Activated CD4-positive, alpha-beta memory T cell treated with anti-CD3 and anti-CD28 coated beads for 36 hours (primary cell): Measurements from ENCODE around the gene ZNF653. TPM values are rescaled to one million over a fixed set of nuclear protein-coding genes. Genes with fewer than 3 reads are reported as not detected.

Source experiments
- CTCF ChIA-PET: fragments of 350-600 bp; sonication (Branson Sonifier 250); formaldehyde crosslinking; loops from one replicate; lab custom pipeline; 2021; ENCODE audit warnings: antibody characterized with exemption, inconsistent platforms; lab: Charles Lee
- POLR2A ChIA-PET: fragments of 350-600 bp; sonication (Branson Sonifier 250); formaldehyde crosslinking; loops from one replicate; lab custom pipeline; 2021; ENCODE audit warnings: antibody characterized with exemption; lab: Charles Lee
- DNase-seq: peaks from one replicate; pipeline ENCODE4 v3.0.0-alpha.2; 2020
- H3K27ac Mint-ChIP-seq: one replicate; pipeline ENCODE4 v1.8.0; 2021; ENCODE audit warnings: mixed read lengths
- H3K27me3 Mint-ChIP-seq: one replicate; pipeline ENCODE4 v1.8.0; 2021; ENCODE audit warnings: mixed read lengths
- H3K36me3 Mint-ChIP-seq: one replicate; pipeline ENCODE4 v1.8.0; 2021; ENCODE audit warnings: mixed read lengths
- H3K4me1 Mint-ChIP-seq: one replicate; pipeline ENCODE4 v1.8.0; 2021; ENCODE audit warnings: low read depth, mixed read lengths
- H3K4me3 Mint-ChIP-seq: one replicate; pipeline ENCODE4 v1.8.0; 2021; ENCODE audit warnings: mild to moderate bottlenecking, mixed read lengths
- H3K9me3 Mint-ChIP-seq: one replicate; pipeline ENCODE4 v1.8.0; 2021; ENCODE audit warnings: mixed read lengths
- intact Hi-C: fragments of 100-400 bp; cut with micrococcal nuclease; formaldehyde crosslinking; loops from one replicate; pipeline ENCODE4 v1.15.1; 2023
- total RNA-seq, 2 experiments: library from RNA; stranded (reverse); gene quantifications; one replicate each; pipeline ENCODE4 v1.2.3, GENCODE V29; 2021

The ZNF653 gene, protein sequence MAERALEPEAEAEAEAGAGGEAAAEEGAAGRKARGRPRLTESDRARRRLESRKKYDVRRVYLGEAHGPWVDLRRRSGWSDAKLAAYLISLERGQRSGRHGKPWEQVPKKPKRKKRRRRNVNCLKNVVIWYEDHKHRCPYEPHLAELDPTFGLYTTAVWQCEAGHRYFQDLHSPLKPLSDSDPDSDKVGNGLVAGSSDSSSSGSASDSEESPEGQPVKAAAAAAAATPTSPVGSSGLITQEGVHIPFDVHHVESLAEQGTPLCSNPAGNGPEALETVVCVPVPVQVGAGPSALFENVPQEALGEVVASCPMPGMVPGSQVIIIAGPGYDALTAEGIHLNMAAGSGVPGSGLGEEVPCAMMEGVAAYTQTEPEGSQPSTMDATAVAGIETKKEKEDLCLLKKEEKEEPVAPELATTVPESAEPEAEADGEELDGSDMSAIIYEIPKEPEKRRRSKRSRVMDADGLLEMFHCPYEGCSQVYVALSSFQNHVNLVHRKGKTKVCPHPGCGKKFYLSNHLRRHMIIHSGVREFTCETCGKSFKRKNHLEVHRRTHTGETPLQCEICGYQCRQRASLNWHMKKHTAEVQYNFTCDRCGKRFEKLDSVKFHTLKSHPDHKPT
- total RNA-seq: 10 to 100 TPM in 1 of 2 experiments, 1 to 10 TPM in 1; 8.4 to 10.3 TPM

- Mint-ChIP-seq H3K9me3 (no peaks in the 10 kb centered on the region), H3K4me1 (peaks cover 14% of the 10 kb centered on the region), H3K4me3 (peak within 1 kb of the TSS; percentile 83), H3K27ac (peak within 1 kb of the TSS; percentile 90), H3K36me3 (peaks cover 2% of the 10 kb centered on the region), H3K27me3 (no peaks in the 10 kb centered on the region)
- intact Hi-C loops: loop anchor here (1.0 kb wide), 3 partner anchors 24 to 130 kb away; partner anchors contain the start of genes ECSIT and ELOF1
- ChIA-PET CTCF (interaction anchor here (0.6 to 1.7 kb wide), 2 partner anchors 31 to 83 kb away, joined by 4 to 7 read pairs; no protein-coding TSS in a partner anchor), POLR2A (interaction anchor here (0.5 to 1.0 kb wide), 2 partner anchors 128 to 131 kb away, joined by 3 read pairs; partner anchors contain the start of gene SWSAP1)
- peak; percentile 97 for DNase-seq
Measured at GRCh38 chr19:11505504-11506100, at the start of gene ZNF653. Gene ZNF653, minus strand, starts transcription at chr19:11505839. Its CDS starts 53 bp downstream, at chr19:11505786.

DNA sequence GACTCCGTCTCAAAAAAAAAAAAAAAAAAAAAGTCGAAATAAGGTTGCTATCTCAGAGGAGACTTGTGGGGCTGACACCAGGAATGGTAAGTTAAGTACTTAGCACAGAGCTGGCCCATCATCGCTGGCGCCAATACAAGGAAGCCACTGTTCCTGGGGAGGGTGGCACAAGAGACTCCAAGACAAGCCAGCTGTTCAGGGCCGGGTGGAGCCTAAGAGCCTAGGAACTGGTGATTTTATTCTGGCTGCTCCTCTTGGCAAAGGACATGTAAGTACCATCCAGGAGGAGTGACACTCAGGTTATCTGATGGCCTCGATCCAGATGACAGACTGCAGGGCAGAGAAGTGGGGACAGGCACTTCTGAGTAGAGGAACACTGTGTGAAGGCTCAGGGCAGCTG is 49.6 kb upstream of the ZNF653 start:
- ChIA-PET CTCF (interaction anchor here (1.9 kb wide), 1 partner anchor 19 kb away, joined by 7 read pairs; no protein-coding TSS in a partner anchor), POLR2A (no interaction called here)
- intact Hi-C loops: no loop called here
- Mint-ChIP-seq H3K4me3 (no peak overlapping the region), H3K27ac (no peak overlapping the region), H3K4me1 (peaks cover 34% of the 10 kb centered on the region), H3K9me3 (no peaks in the 10 kb centered on the region), H3K27me3 (no peaks in the 10 kb centered on the region), H3K36me3 (peaks cover 17% of the 10 kb centered on the region)
- no peak for DNase-seq

DNA sequence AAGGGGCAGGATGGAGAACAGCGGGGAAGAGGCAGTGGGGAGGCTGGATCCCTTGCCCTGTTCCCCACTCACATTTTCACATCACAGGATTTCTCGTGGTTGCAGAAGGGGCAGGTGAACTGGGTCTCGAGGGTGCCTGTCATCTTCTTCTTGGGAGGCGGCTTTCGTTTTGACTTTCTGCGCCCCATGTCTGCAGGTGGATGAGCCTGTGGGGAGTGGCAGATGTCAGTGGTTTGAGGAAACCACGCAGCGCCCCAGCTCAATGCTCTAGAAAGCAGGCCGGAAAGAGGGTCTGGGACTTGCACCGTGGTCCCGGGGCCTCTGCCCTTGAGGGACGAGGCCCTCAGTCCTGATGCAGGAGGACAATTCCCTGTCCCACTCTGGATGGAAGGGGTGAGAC is 48.5 kb upstream of the ZNF653 start:
- no peak overlapping the region for H3K27ac Mint-ChIP-seq
- no peaks in the 10 kb centered on the region for H3K9me3 Mint-ChIP-seq
- intact Hi-C loops: no loop called here
- ChIA-PET CTCF (interaction anchor here (1.9 kb wide), 1 partner anchor 18 kb away, joined by 7 read pairs; no protein-coding TSS in a partner anchor), POLR2A (no interaction called here)
- H3K4me1 Mint-ChIP-seq: peaks cover 28% of the 10 kb centered on the region
- H3K4me3 Mint-ChIP-seq: no peak overlapping the region
- H3K27me3 Mint-ChIP-seq: no peaks in the 10 kb centered on the region
- no peak for DNase-seq
- peaks cover 17% of the 10 kb centered on the region for H3K36me3 Mint-ChIP-seq

- peaks cover 17% of the 10 kb centered on the region for H3K36me3 Mint-ChIP-seq
- CTCF ChIA-PET: interaction anchor here (1.2 to 1.6 kb wide), 2 partner anchors 11 to 17 kb away, joined by 3 to 4 read pairs; no protein-coding TSS in a partner anchor
- DNase-seq: no peak
- no peak overlapping the region for H3K4me3 Mint-ChIP-seq
- H3K4me1 Mint-ChIP-seq: peaks cover 24% of the 10 kb centered on the region
- intact Hi-C loops: no loop called here
- no peaks in the 10 kb centered on the region for H3K9me3 Mint-ChIP-seq
- H3K27me3 Mint-ChIP-seq: no peaks in the 10 kb centered on the region
- H3K27ac Mint-ChIP-seq: no peak overlapping the region
- POLR2A ChIA-PET: interaction anchor here (0.9 kb wide), 1 partner anchor 16 kb away, joined by 3 read pairs; no protein-coding TSS in a partner anchor
Measured at GRCh38 chr19:11552666-11553372, 47.2 kb upstream of the ZNF653 start.

GRCh38 chr19:11551603-11552235 is 46.1 kb upstream of the ZNF653 start:
- intact Hi-C loops: no loop called here
- Mint-ChIP-seq H3K4me3 (no peak overlapping the region), H3K36me3 (peaks cover 14% of the 10 kb centered on the region), H3K27ac (no peak overlapping the region), H3K9me3 (no peaks in the 10 kb centered on the region), H3K4me1 (peaks cover 16% of the 10 kb centered on the region), H3K27me3 (no peaks in the 10 kb centered on the region)
- ChIA-PET POLR2A (interaction anchor here (0.9 kb wide), 1 partner anchor 15 kb away, joined by 3 read pairs; no protein-coding TSS in a partner anchor), CTCF (interaction anchor here (1.2 to 1.6 kb wide), 2 partner anchors 12 to 18 kb away, joined by 3 to 4 read pairs; no protein-coding TSS in a partner anchor)
- peak; percentile 26 for DNase-seq

DNA sequence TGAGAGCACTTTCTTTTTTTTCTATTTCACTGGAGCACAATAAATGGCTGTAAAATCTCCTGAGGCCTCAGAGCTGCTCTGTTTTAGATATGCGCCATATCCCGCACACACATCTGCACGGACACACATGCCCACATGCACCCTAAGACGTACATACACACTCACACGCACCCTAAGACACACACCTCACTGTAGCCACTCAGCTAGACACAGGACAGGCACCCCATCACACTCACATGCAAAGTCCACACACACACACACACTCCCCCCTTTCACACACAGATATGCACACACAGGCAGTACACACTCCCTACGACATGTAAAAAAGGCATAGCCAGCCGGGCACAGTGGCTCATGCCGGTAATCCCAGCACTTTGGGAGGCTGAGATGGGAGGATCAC is 44.6 kb upstream of the ZNF653 start:
- POLR2A ChIA-PET: no interaction called here
- no peaks in the 10 kb centered on the region for H3K27me3 Mint-ChIP-seq
- DNase-seq: no peak
- intact Hi-C loops: no loop called here
- no peak overlapping the region for H3K4me3 Mint-ChIP-seq
- CTCF ChIA-PET: no interaction called here
- H3K4me1 Mint-ChIP-seq: peaks cover 7% of the 10 kb centered on the region
- no peaks in the 10 kb centered on the region for H3K9me3 Mint-ChIP-seq
- no peak overlapping the region for H3K27ac Mint-ChIP-seq
- peaks cover 8% of the 10 kb centered on the region for H3K36me3 Mint-ChIP-seq

DNA sequence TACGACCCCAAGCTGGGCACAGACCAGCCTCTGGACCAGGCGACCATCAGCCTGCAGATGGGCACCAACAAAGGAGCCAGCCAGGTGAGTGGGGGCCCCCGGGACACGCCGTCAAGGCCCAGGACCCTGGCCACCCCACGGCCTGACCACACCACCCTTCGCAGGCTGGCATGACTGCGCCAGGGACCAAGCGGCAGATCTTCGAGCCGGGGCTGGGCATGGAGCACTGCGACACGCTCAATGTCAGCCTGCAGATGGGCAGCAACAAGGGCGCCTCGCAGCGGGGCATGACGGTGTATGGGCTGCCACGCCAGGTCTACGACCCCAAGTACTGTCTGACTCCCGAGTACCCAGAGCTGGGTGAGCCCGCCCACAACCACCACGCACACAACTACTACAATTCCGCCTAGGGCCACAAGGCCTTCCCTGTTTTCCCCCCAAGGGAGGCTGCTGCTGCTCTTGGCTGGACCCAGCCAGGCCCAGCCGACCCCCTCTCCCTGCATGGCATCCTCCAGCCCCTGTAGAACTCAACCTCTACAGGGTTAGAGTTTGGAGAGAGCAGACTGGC is 43.8 kb upstream of the ZNF653 start:
- Mint-ChIP-seq H3K36me3 (peaks cover 8% of the 10 kb centered on the region), H3K4me1 (peaks cover 6% of the 10 kb centered on the region), H3K27me3 (peaks cover 2% of the 10 kb centered on the region), H3K27ac (no peak overlapping the region), H3K9me3 (no peaks in the 10 kb centered on the region), H3K4me3 (no peak overlapping the region)
- ChIA-PET POLR2A (interaction anchor here (0.9 kb wide), 1 partner anchor 21 kb away, joined by 3 read pairs; the partner anchor contains the start of gene ECSIT), CTCF (no interaction called here)
- intact Hi-C loops: no loop called here
- no peak for DNase-seq

DNA sequence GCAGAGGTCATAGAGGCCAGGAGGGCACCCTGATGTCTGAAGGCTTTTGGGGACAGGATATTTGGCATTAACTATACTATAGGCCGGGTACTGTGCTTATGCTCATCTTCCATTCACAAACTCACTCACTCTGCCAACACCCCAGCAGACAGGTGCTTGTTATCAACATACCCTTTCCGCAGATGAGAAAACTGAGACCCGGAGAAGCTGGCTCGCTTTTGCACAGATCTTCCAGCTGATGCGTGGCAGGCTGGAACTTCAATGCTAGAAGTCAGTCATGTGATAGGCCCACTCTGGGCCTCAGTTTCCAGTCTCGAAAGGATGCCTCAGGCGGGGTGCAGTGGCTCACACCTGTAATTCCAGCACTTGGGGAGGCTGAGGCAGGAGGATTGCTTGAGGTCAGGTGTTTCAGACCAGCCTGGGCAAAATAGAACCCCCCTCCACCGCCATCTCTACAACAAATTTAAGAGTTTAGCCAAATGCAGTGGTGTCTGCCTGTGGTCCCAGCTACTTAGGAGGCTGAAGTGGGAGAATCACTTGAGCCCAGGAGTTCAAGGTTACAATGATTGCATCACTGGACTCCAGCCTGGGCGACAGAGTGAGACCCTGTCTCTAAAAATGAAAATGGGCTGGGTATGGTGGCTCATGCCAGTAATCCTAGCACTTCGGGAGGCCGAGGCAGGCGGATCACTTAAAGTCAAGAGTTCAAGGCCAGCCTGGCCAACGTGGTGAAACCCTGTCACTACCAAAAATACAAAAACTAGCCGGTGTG is 42.5 kb upstream of the ZNF653 start:
- no peaks in the 10 kb centered on the region for H3K9me3 Mint-ChIP-seq
- intact Hi-C loops: no loop called here
- no peak for DNase-seq
- peaks cover 6% of the 10 kb centered on the region for H3K36me3 Mint-ChIP-seq
- H3K27ac Mint-ChIP-seq: no peak overlapping the region
- no peak overlapping the region for H3K4me3 Mint-ChIP-seq
- ChIA-PET POLR2A (no interaction called here), CTCF (interaction anchor here (0.7 kb wide), 1 partner anchor 12 kb away, joined by 3 read pairs; no protein-coding TSS in a partner anchor)
- no peaks in the 10 kb centered on the region for H3K4me1 Mint-ChIP-seq
- H3K27me3 Mint-ChIP-seq: peaks cover 6% of the 10 kb centered on the region

DNA sequence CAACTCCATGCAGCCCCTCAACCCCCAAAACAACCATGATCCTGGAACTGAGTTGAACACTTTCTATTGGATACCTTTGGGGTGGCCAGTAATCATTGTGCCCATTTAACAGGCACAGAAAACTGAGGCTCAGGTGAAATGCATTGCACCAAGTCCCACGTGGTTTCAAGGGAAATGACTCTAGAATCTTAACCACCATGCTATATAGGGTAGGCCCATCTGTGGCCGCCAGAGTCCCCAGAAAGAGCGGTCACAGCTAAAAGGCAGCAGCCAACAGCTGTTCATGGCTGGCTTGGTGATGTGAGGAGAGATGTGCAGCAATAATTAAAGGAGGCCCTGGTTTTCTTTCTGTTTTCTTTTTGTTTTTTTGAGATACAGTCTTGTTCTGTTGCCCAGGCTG is 35.6 kb upstream of the ZNF653 start:
- ChIA-PET POLR2A (interaction anchor here (1.5 kb wide), 1 partner anchor 13 kb away, joined by 3 read pairs; the partner anchor contains the start of gene ECSIT), CTCF (no interaction called here)

DNA sequence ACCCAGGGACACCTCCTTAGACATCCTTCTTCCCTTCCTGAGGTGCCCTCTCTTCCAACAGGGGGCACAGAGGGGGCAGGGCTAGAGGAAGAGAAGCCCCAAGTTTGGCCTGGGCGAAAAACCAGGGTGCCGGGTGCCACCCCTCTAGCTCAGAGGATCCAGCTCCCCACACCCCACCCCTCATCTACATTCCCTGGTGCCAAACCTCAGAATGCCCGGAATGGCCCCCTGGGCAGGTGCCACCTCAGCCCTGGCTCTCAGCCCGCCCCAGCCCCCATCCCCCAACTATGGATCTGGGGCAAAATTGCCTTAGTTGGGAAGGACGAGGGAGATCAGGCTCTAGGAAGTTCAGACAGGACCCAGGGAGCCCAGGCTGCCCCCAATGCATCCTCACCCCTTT is 35.0 kb upstream of the ZNF653 start:
- no peak overlapping the region for H3K27ac Mint-ChIP-seq
- intact Hi-C loops: no loop called here
- H3K36me3 Mint-ChIP-seq: no peaks in the 10 kb centered on the region
- H3K4me1 Mint-ChIP-seq: peaks cover 2% of the 10 kb centered on the region
- DNase-seq: no peak
- H3K9me3 Mint-ChIP-seq: no peaks in the 10 kb centered on the region
- POLR2A ChIA-PET: interaction anchor here (1.5 kb wide), 1 partner anchor 12 kb away, joined by 3 read pairs; the partner anchor contains the start of gene ECSIT
- CTCF ChIA-PET: no interaction called here
- peaks cover 25% of the 10 kb centered on the region for H3K27me3 Mint-ChIP-seq
- no peak overlapping the region for H3K4me3 Mint-ChIP-seq

More for the DNA sequence above, 35.6 kb upstream of the ZNF653 start:
- Mint-ChIP-seq H3K36me3 (no peaks in the 10 kb centered on the region), H3K27me3 (peaks cover 25% of the 10 kb centered on the region), H3K27ac (no peak overlapping the region), H3K9me3 (no peaks in the 10 kb centered on the region), H3K4me1 (no peaks in the 10 kb centered on the region), H3K4me3 (no peak overlapping the region)
- no peak for DNase-seq
- intact Hi-C loops: no loop called here
